ENCODE results near the gene ABCC10.

Gene ABCC10

GRCh38 chr6:43442935-43443334, 15.6 kb downstream of the ABCC10 start:
- DNase-seq, result no peak
- Histone ChIP-seq H3K27ac (no peak overlapping the region), H3K9me3 (no peaks in the 10 kb centered on the region), H3K4me3 (no peak overlapping the region), H3K27me3 (no peaks in the 10 kb centered on the region), H3K4me1 (no peaks in the 10 kb centered on the region), H3K36me3 (peaks cover 73 to 99% (median 76%) of the 10 kb centered on the region in 3 donors)
- intact Hi-C loops (cut with DNase I; ENCODE audit: low total_unique reads), result no loop called here
- TF ChIP-seq CTCF (IDR thresholded peaks at IDR 0.05), result no peak

DNA sequence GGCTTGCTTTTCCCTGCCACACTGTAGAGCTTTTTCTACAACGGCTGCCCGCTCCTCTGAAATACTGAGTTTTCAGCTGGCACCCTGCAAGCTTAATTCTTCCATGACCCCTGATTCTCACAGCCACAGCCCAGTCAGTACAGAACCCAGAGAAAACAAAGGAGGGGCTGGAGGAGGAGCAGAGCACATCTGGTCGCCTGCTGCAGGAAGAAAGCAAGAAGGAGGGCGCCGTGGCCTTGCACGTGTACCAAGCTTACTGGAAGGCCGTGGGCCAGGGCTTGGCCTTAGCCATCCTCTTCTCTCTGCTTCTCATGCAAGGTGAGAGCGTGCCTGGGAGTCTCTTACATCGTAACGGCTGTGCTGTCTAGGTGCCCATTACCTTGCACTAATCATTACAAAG, 16.7 kb downstream of the ABCC10 start:
- no peak for DNase-seq
- Histone ChIP-seq H3K4me3 (no peak overlapping the region), H3K9me3 (no peaks in the 10 kb centered on the region), H3K4me1 (no peaks in the 10 kb centered on the region), H3K27me3 (no peaks in the 10 kb centered on the region), H3K27ac (no peak overlapping the region), H3K36me3 (peaks cover 74 to 99% (median 87%) of the 10 kb centered on the region in 3 donors)
- intact Hi-C loops (cut with DNase I; ENCODE audit: low total_unique reads), result no loop called here
- TF ChIP-seq CTCF (IDR thresholded peaks at IDR 0.05), result no peak

- Histone ChIP-seq H3K4me3 (no peak overlapping the region), H3K9me3 (no peaks in the 10 kb centered on the region), H3K36me3 (peaks cover 74 to 99% (median 92%) of the 10 kb centered on the region in 3 donors), H3K4me1 (no peaks in the 10 kb centered on the region), H3K27me3 (no peaks in the 10 kb centered on the region), H3K27ac (no peak overlapping the region)
- TF ChIP-seq CTCF (IDR thresholded peaks at IDR 0.05), result no peak
- intact Hi-C loops (cut with DNase I; ENCODE audit: low total_unique reads), result no loop called here
- no peak for DNase-seq
Measured at GRCh38 chr6:43444582-43444981, 17.2 kb downstream of the ABCC10 start.

GRCh38 chr6:43445576-43445975, 18.2 kb downstream of the ABCC10 start:
- no peak for DNase-seq
- Histone ChIP-seq H3K9me3 (no peaks in the 10 kb centered on the region), H3K4me1 (no peaks in the 10 kb centered on the region), H3K36me3 (peaks cover 81 to 100% (median 94%) of the 10 kb centered on the region in 3 donors), H3K4me3 (no peak overlapping the region), H3K27me3 (no peaks in the 10 kb centered on the region), H3K27ac (no peak overlapping the region)
- intact Hi-C loops (cut with DNase I; ENCODE audit: low total_unique reads), result no loop called here
- TF ChIP-seq CTCF (IDR thresholded peaks at IDR 0.05), result no peak

DNA sequence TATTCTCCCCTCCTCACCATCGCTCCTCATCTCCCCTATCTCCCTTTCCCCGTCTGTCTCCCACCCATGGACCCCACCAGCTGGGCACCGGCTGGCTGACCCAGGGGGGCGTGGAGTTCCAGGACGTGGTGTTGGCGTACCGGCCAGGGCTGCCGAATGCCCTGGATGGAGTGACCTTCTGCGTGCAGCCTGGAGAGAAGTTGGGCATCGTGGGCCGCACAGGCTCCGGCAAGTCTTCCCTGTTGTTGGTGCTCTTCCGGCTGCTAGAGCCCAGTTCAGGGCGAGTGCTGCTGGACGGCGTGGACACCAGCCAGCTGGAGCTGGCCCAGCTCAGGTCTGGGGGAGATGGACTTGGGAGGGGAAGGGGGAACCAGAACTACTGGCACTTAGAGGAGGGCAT, 20.3 kb downstream of the ABCC10 start:
- no peak for DNase-seq
- Histone ChIP-seq H3K4me1 (no peaks in the 10 kb centered on the region), H3K9me3 (no peaks in the 10 kb centered on the region), H3K36me3 (peaks cover 65 to 97% (median 88%) of the 10 kb centered on the region in 3 donors), H3K4me3 (no peak overlapping the region), H3K27ac (no peak overlapping the region), H3K27me3 (no peaks in the 10 kb centered on the region)
- intact Hi-C loops (cut with DNase I; ENCODE audit: low total_unique reads), result no loop called here
- TF ChIP-seq CTCF (IDR thresholded peaks at IDR 0.05), result no peak

DNA sequence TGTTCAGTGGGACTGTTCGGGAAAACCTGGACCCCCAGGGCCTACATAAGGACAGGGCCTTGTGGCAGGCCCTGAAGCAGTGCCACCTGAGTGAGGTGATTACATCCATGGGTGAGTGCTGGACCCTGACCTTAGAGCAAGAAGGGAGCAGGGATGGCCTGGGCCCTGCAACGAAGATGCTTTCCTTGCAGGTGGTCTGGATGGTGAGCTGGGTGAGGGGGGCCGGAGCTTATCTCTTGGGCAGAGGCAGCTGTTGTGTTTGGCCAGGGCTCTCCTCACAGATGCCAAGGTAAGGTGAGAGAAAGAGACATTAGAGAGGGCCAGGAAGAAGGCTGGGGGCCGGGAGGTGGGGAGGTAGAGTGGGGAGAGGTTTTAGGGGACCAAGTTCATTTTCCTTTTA, 21.6 kb downstream of the ABCC10 start:
- Histone ChIP-seq H3K4me3 (no peak overlapping the region), H3K27ac (no peak overlapping the region), H3K9me3 (no peaks in the 10 kb centered on the region), H3K36me3 (peaks cover 52 to 84% (median 75%) of the 10 kb centered on the region in 3 donors), H3K4me1 (no peaks in the 10 kb centered on the region), H3K27me3 (no peaks in the 10 kb centered on the region)
- DNase-seq, result no peak
- TF ChIP-seq CTCF (IDR thresholded peaks at IDR 0.05), result no peak
- intact Hi-C loops (cut with DNase I; ENCODE audit: low total_unique reads), result no loop called here

Data from tibial artery (tissue), 4 donors.